ENCODE results near the gene BDH1. TPM values are rescaled to one million over a fixed set of nuclear protein-coding genes. Genes with fewer than 3 reads are reported as not detected.

Gene BDH1
- total and polyA plus RNA-seq, 2 of the 8 experiments (the other 6 are each of a cell fraction or from before 2014, with no cell fraction given) = 27.2 to 28.1 TPM

DNA sequence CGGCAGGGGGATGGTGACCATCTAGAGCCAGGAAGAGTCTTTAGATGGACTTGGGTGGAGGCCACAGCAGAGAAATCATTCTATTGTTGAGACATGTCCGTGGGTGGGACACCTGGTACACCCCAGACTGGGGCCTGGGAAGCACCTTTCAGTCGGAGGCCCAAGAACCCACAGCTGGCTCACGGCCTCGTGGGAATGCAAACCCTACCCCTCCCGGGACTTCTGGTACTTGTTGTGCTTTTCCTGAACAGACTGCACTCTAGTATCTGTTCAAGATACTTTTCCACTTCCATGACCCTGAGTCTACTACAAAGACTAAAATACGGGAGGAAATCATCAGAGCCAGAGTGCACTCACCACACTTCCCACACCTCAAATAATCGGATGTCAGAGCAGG is 60.7 kb downstream of the BDH1 start:
- Histone ChIP-seq H3K14ac (ENCODE audit: insufficient read length) (no peak overlapping the region), H2BK5ac (ENCODE audit: low read depth, low read length) (no peak overlapping the region), H3K4me1 (replicated peaks in 1 of 4; ENCODE audit: control insufficient read depth in 3 of 4, insufficient read depth in 4 of 4, low read length in 3 of 4) (peaks cover 0 to 2% (median under 1%) of the 10 kb centered on the region in 4 experiments; a peak in 3 of 7 replicates), H4K8ac (ENCODE audit: extremely low read depth, insufficient read depth, low read length) (no peak overlapping the region), H3K79me1 (ENCODE audit: low read depth, low read length) (no peaks in the 10 kb centered on the region), H3K18ac (ENCODE audit: extremely low read depth, low read length) (no peak overlapping the region), H2AK5ac (ENCODE audit: low read depth, low read length) (no peak overlapping the region), H2AFZ (ENCODE audit: low read length) (no peak overlapping the region), H3K27ac (ENCODE audit: low read depth, low read length) (no peak overlapping the region), H3K56ac (replicated peaks; ENCODE audit: insufficient read length, low read depth, low read length) (no peak overlapping the region), H3K9ac (replicated peaks in 1 of 4; ENCODE audit: extremely low read depth in 1 of 4, low read depth in 3 of 4, low read length in 3 of 4) (no peak overlapping the region), H3K23ac (ENCODE audit: insufficient read length) (no peak overlapping the region), H3K9me3 (ENCODE audit: insufficient read depth in 2 of 2, low read depth in 1 of 2, low read length in 1 of 2) (peaks cover 0 to 8% of the 10 kb centered on the region in 2 experiments; a peak in 1 of 4 replicates), H4K5ac (ENCODE audit: insufficient read length, low read depth, low read length) (no peak overlapping the region), H2BK120ac (replicated peaks; ENCODE audit: low read depth, low read length) (no peak overlapping the region), H3K4me3 (ENCODE audit: extremely low read depth in 1 of 4, insufficient read depth in 2 of 4, low read depth in 3 of 4, low read length in 4 of 4) (no peak overlapping the region), H3K4ac (replicated peaks; ENCODE audit: insufficient read length, low read depth, low read length) (no peak overlapping the region), H3K36me3 (ENCODE audit: control insufficient read depth in 2 of 4, insufficient read depth in 4 of 4, low read length in 3 of 4) (no peaks in the 10 kb centered on the region; a peak in 2 of 8 replicates), H2BK20ac (ENCODE audit: low read length) (no peak overlapping the region), H3K27me3 (replicated peaks in 1 of 4; ENCODE audit: control insufficient read depth in 3 of 4, extremely low read depth in 1 of 4, insufficient read depth in 3 of 4, low read length in 3 of 4) (no peaks in the 10 kb centered on the region), H3K79me2 (ENCODE audit: control insufficient read depth in 1 of 2, insufficient read depth in 2 of 2, low read length in 2 of 2) (no peaks in the 10 kb centered on the region), H2BK12ac (ENCODE audit: low read depth, low read length) (0 out of 2 replicates have a peak overlapping the region, but pooled peaks have one; percentile 50), H4K91ac (replicated peaks; ENCODE audit: insufficient read length, low read length) (no peak overlapping the region), H2BK15ac (ENCODE audit: low read length) (no peak overlapping the region), H4K20me1 (replicated peaks in 1 of 2; ENCODE audit: control insufficient read depth in 1 of 2, insufficient read depth in 2 of 2, low read length in 2 of 2) (no peaks in the 10 kb centered on the region), H3K4me2 (ENCODE audit: insufficient read depth in 1 of 2, low read depth in 2 of 2, low read length in 2 of 2) (no peak overlapping the region), H3K23me2 (ENCODE audit: low read depth, low read length) (no peaks in the 10 kb centered on the region)
- POLR2A ChIA-PET (ENCODE audit: partially characterized antibody) = no interaction called here
- FAIRE-seq (no peak), DNase-seq (ENCODE audit: low read depth in 1 of 2, low spot score in 2 of 2) (no peak)
- WGBS, 2 experiments (ENCODE audit: extremely low coverage in 1 of 2, insufficient coverage in 1 of 2, insufficient read length in 1 of 2, insufficient replicate concordance in 2 of 2, low coverage in 1 of 2, low lambda C conversion rate in 2 of 2, missing lambda C conversion rate in 1 of 2) = 96% methylated on average over 8 of the region's 8 CpGs; no CpG with 5 or more reads in 1 of the 2 experiments
- CTCF ChIA-PET (ENCODE audit: partially characterized antibody) = interaction anchor here (2.0 kb wide), 1 partner anchor 17 kb away, joined by 8 read pairs; no protein-coding TSS in a partner anchor
- TF ChIP-seq HDAC6 (IDR thresholded peaks at IDR 0.05; ENCODE audit: low read depth, low read length) = no peak
- TF ChIP-seq, protein P1, sequence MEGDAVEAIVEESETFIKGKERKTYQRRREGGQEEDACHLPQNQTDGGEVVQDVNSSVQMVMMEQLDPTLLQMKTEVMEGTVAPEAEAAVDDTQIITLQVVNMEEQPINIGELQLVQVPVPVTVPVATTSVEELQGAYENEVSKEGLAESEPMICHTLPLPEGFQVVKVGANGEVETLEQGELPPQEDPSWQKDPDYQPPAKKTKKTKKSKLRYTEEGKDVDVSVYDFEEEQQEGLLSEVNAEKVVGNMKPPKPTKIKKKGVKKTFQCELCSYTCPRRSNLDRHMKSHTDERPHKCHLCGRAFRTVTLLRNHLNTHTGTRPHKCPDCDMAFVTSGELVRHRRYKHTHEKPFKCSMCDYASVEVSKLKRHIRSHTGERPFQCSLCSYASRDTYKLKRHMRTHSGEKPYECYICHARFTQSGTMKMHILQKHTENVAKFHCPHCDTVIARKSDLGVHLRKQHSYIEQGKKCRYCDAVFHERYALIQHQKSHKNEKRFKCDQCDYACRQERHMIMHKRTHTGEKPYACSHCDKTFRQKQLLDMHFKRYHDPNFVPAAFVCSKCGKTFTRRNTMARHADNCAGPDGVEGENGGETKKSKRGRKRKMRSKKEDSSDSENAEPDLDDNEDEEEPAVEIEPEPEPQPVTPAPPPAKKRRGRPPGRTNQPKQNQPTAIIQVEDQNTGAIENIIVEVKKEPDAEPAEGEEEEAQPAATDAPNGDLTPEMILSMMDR (IDR thresholded peaks at IDR 0.05; ENCODE audit: control extremely low read depth in 1 of 3, insufficient read depth in 1 of 3, low read depth in 1 of 3, low read length in 3 of 3) = no peak
- no peak for TF ChIP-seq KDM4A (IDR thresholded peaks at IDR 0.05; ENCODE audit: low read depth, low read length, severe bottlenecking)
- TF ChIP-seq NRF1 (IDR thresholded peaks at IDR 0.05; ENCODE audit: low read depth, low read length) = no peak
- no peak for TF ChIP-seq JUN (IDR thresholded peaks at IDR 0.05; ENCODE audit: low read depth, low read length)
- TF ChIP-seq RFX5 (IDR thresholded peaks at IDR 0.05; ENCODE audit: borderline replicate concordance, low read depth, low read length) = no peak
- no peak for TF ChIP-seq EP300 (IDR thresholded peaks at IDR 0.05; ENCODE audit: borderline replicate concordance in 1 of 2, low read depth in 2 of 2, low read length in 2 of 2)
- no peak for TF ChIP-seq TAF7 (optimal IDR thresholded peaks at IDR 0.05; ENCODE audit: borderline replicate concordance, low read depth, low read length)
- no peak for TF ChIP-seq CEBPB (IDR thresholded peaks at IDR 0.05; ENCODE audit: low read depth, low read length)
- TF ChIP-seq CHD2 (IDR thresholded peaks at IDR 0.05; ENCODE audit: low read length) = no peak
- no peak for TF ChIP-seq SIRT6 (IDR thresholded peaks at IDR 0.05; ENCODE audit: low read length)
- no peak for TF ChIP-seq SAP30 (IDR thresholded peaks at IDR 0.05; ENCODE audit: insufficient read depth, insufficient replicate concordance, low read length)
